Activated CD4-positive, alpha-beta T cell treated with anti-CD3 and anti-CD28 coated beads, Interleukin-2, amount 10 ng/mL, durations not matched to agents 7 days and 5 days (primary cell): ENCODE data around the gene CD320. TPM values are rescaled to one million over a fixed set of nuclear protein-coding genes. Genes with fewer than 3 reads are reported as not detected.
A peak's percentile ranks its signal among the peaks of the same experiment; 100 is the strongest.
"Not testable (repeated sequence)": the region's sequence is repeated elsewhere in the genome, so short reads cannot be mapped to it uniquely, and the experiment has no call there.

Experiments used
- CTCF ChIA-PET: fragments of 350-600 bp; sonication (Branson Sonifier 250); formaldehyde crosslinking; loops from one replicate; lab custom pipeline; 2021; ENCODE audit warnings: antibody characterized with exemption; lab: Charles Lee
- POLR2A ChIA-PET: fragments of 350-600 bp; sonication (Branson Sonifier 250); formaldehyde crosslinking; loops from one replicate; lab custom pipeline; 2021; ENCODE audit warnings: antibody characterized with exemption; lab: Charles Lee
- DNase-seq: peaks from one replicate; pipeline ENCODE4 v3.0.0-alpha.2; 2020
- H3K27ac Mint-ChIP-seq: one replicate; pipeline ENCODE4 v1.8.0; 2021; ENCODE audit warnings: mild to moderate bottlenecking, moderate library complexity, mixed read lengths
- H3K27me3 Mint-ChIP-seq: one replicate; pipeline ENCODE4 v1.8.0; 2021; ENCODE audit warnings: mixed read lengths
- H3K36me3 Mint-ChIP-seq: one replicate; pipeline ENCODE4 v1.8.0; 2021; ENCODE audit warnings: low read depth, mixed read lengths
- H3K4me1 Mint-ChIP-seq: one replicate; pipeline ENCODE4 v1.8.0; 2021; ENCODE audit warnings: mixed read lengths
- H3K4me3 Mint-ChIP-seq: one replicate; pipeline ENCODE4 v1.8.0; 2021; ENCODE audit warnings: mild to moderate bottlenecking, moderate library complexity, mixed read lengths
- H3K9me3 Mint-ChIP-seq: one replicate; pipeline ENCODE4 v1.8.0; 2021; ENCODE audit warnings: mixed read lengths
- total RNA-seq, 2 experiments: library from RNA; stranded (reverse); gene quantifications; one replicate each; pipeline ENCODE4 v1.2.3, GENCODE V29; 2021

The CD320 gene
- total RNA-seq, 2 experiments from 2014 or later: 32.1 to 36.3 TPM

DNA sequence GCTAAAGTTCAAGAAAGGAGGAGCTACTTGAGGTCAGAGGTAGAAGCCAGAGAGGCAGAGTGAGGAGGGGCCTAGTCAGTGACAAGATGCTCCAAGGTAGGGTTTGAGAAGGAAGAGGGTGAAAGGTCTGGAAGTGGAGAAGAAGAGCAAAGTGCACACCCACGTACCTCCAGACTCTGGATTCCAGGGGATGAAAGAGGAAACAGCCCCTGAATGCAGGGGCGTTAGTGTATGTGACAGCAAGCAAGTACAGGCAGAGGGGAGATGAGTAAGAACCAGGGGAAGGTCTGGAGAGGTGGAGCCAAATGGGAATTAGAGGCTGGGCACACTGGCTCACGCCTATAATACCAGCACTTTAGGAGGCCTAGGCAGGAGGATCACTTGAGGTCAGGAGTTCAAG is 21.8 kb upstream of the CD320 start:
- Mint-ChIP-seq H3K36me3 (no peaks in the 10 kb centered on the region), H3K27ac (no peak overlapping the region), H3K9me3 (no peaks in the 10 kb centered on the region), H3K4me1 (no peaks in the 10 kb centered on the region), H3K4me3 (no peak overlapping the region), H3K27me3 (peaks cover 25% of the 10 kb centered on the region)
- ChIA-PET CTCF (no interaction called here), POLR2A (no interaction called here)
- no peak for DNase-seq

DNA sequence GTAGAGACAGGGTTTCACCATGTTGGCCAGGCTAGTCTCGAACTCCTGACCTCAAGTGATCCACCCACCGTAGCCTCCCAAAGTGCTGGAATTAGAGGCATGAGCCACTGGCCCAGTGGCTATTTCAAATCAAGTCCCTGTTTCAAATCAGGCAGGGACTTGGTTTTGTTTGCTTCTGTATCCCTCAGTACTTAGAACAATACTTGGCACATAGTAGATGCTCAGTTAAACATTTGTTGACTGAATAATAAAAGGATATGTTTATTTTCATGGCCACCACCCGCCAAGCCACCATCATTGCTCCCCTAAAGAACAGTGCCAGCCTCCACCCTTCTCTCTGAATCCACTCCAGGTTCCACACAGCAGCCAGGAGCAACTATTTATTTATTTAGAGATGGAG is 17.3 kb upstream of the CD320 start:
- Mint-ChIP-seq H3K27me3 (peaks cover 15% of the 10 kb centered on the region), H3K4me1 (peaks cover 24% of the 10 kb centered on the region), H3K27ac (no peak overlapping the region), H3K36me3 (peaks cover 23% of the 10 kb centered on the region), H3K9me3 (no peaks in the 10 kb centered on the region), H3K4me3 (no peak overlapping the region)
- no peak for DNase-seq
- CTCF ChIA-PET: no interaction called here
- POLR2A ChIA-PET: no interaction called here

GRCh38 chr19:8324186-8325050 is 16.3 kb upstream of the CD320 start:
- H3K36me3 Mint-ChIP-seq: peaks cover 26% of the 10 kb centered on the region
- no peaks in the 10 kb centered on the region for H3K9me3 Mint-ChIP-seq
- peaks cover 10% of the 10 kb centered on the region for H3K27me3 Mint-ChIP-seq
- CTCF ChIA-PET: interaction anchor here (0.6 to 1.4 kb wide), 4 partner anchors 10 to 229 kb away, joined by 3 to 4 read pairs (median 4); no protein-coding TSS in a partner anchor
- peaks cover 34% of the 10 kb centered on the region for H3K4me1 Mint-ChIP-seq
- H3K4me3 Mint-ChIP-seq: no peak overlapping the region
- H3K27ac Mint-ChIP-seq: no peak overlapping the region
- POLR2A ChIA-PET: interaction anchor here (0.7 to 1.0 kb wide), 2 partner anchors 8 to 22 kb away, joined by 3 read pairs; no protein-coding TSS in a partner anchor
- no peak for DNase-seq

GRCh38 chr19:8323781-8324185 is 15.6 kb upstream of the CD320 start:
- CTCF ChIA-PET: interaction anchor here (0.6 to 1.4 kb wide), 4 partner anchors 10 to 229 kb away, joined by 3 to 4 read pairs (median 4); no protein-coding TSS in a partner anchor
- no peak for DNase-seq
- H3K27me3 Mint-ChIP-seq: peaks cover 10% of the 10 kb centered on the region
- peak overlapping the region; percentile 100 for H3K4me3 Mint-ChIP-seq
- H3K9me3 Mint-ChIP-seq: no peaks in the 10 kb centered on the region
- H3K4me1 Mint-ChIP-seq: peaks cover 38% of the 10 kb centered on the region
- POLR2A ChIA-PET: interaction anchor here (0.7 to 1.0 kb wide), 2 partner anchors 9 to 21 kb away, joined by 3 read pairs; no protein-coding TSS in a partner anchor
- peaks cover 26% of the 10 kb centered on the region for H3K36me3 Mint-ChIP-seq
- no peak overlapping the region for H3K27ac Mint-ChIP-seq

- H3K4me1 Mint-ChIP-seq: peaks cover 38% of the 10 kb centered on the region
- H3K36me3 Mint-ChIP-seq: peaks cover 26% of the 10 kb centered on the region
- H3K27ac Mint-ChIP-seq: no peak overlapping the region
- peak overlapping the region; percentile 100 for H3K4me3 Mint-ChIP-seq
- no peaks in the 10 kb centered on the region for H3K9me3 Mint-ChIP-seq
- DNase-seq: no peak
- H3K27me3 Mint-ChIP-seq: peaks cover 4% of the 10 kb centered on the region
- CTCF ChIA-PET: no interaction called here
- POLR2A ChIA-PET: no interaction called here
Measured at GRCh38 chr19:8322638-8322997, 14.5 kb upstream of the CD320 start.

DNA sequence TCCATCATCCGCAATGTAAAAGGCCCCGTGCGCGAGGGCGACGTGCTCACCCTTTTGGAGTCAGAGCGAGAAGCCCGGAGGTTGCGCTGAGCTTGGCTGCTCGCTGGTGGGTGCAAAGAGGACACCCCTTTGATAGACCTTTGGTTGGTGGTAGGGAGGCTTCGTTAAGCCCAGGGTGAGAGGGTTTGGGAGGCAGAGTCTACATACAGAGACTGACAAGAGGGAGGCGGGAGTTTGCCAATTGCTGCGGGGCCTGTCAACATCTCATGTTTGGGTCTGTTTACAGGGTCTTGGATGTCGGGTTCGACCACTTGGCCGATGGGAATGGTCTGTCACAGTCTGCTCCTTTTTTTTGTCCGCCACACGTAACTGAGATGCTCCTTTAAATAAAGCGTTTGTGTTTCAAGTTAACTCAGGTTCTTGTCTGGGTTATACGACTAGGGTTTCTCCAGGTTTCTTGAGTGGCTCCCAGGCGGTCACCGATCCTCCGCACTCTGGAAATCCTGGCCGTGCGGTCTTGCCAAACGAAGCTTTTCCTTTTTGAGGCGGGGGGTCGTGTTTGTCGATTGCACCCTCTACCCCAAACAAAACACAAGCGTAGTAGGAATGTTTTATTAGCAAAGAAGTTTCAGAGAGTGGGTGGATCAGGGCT is 14.0 kb upstream of the CD320 start:
- H3K9me3 Mint-ChIP-seq: no peaks in the 10 kb centered on the region
- ChIA-PET POLR2A (no interaction called here), CTCF (no interaction called here)
- peak overlapping the region; percentile 100 for H3K4me3 Mint-ChIP-seq
- peaks cover 26% of the 10 kb centered on the region for H3K36me3 Mint-ChIP-seq
- H3K27ac Mint-ChIP-seq: peak overlapping the region; percentile 100
- no peak for DNase-seq
- peaks cover 4% of the 10 kb centered on the region for H3K27me3 Mint-ChIP-seq
- peaks cover 39% of the 10 kb centered on the region for H3K4me1 Mint-ChIP-seq

DNA sequence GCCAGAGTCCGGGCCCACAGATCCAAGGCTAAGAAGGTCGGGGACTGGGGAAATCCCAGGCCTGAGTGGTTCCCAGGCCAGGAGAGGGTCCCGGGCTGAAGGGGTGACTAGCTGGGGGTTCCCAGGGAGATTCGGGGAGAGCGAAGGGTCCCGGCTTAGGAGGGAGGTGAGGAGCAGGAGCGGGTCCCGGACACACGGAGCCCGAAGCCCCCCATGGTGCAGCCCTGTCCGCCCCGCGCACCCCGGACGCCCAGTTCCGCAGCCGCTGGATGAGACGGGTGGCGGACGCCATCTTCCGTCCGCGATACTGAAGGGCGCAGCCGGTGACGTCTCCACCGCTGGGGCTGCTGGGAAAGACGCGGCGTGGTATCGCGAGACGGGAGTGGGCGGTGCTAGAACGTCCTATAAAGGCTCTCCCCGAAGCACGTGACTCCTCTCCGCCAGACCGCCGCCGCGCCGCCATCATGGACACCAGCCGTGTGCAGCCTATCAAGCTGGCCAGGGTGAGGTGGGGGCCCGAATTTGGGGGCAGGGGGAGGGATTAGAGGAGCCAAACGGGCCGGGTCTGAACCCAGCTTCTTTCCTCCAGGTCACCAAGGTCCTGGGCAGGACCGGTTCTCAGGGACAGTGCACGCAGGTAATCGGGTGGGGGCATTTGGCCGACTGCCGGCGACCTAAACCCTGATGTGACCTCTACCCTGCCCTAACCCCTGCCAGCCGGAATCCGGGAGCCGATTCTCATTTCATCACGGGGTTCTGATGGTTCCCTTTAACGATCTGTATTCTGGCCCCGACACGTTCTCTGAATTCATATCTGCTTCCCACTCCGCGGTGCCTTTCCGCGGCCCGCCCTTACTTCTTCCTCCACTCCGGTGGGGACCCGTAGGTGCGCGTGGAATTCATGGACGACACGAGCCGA is 13.2 kb upstream of the CD320 start, which contains the start of the genes NDUFA7 and RPS28:
Gene NDUFA7 (minus strand): TSS at position 309 of the 919 bp plus-strand sequence. CDS start 17 bp downstream, at position 292.
Gene RPS28 (plus strand): TSS at position 430 of the 919 bp plus-strand sequence. CDS start 35 bp downstream, at position 465.
- Mint-ChIP-seq H3K4me1 (peaks cover 42% of the 10 kb centered on the region), H3K36me3 (peaks cover 26% of the 10 kb centered on the region), H3K27me3 (no peaks in the 10 kb centered on the region), H3K4me3 (peak within 1 kb of the TSS; percentile 100), H3K27ac (peak within 1 kb of the TSS; percentile 100), H3K9me3 (no peaks in the 10 kb centered on the region)
- peak; percentile 97 for DNase-seq
- POLR2A ChIA-PET: interaction anchor here (0.6 kb wide), 1 partner anchor 69 kb away, joined by 4 read pairs; the partner anchor contains the start of gene RAB11B
- CTCF ChIA-PET: interaction anchor here (0.6 to 1.6 kb wide), 2 partner anchors 15 to 183 kb away, joined by 3 to 4 read pairs; no protein-coding TSS in a partner anchor

GRCh38 chr19:8320564-8321066 is 12.5 kb upstream of the CD320 start:
- peak; percentile 32 for DNase-seq

DNA sequence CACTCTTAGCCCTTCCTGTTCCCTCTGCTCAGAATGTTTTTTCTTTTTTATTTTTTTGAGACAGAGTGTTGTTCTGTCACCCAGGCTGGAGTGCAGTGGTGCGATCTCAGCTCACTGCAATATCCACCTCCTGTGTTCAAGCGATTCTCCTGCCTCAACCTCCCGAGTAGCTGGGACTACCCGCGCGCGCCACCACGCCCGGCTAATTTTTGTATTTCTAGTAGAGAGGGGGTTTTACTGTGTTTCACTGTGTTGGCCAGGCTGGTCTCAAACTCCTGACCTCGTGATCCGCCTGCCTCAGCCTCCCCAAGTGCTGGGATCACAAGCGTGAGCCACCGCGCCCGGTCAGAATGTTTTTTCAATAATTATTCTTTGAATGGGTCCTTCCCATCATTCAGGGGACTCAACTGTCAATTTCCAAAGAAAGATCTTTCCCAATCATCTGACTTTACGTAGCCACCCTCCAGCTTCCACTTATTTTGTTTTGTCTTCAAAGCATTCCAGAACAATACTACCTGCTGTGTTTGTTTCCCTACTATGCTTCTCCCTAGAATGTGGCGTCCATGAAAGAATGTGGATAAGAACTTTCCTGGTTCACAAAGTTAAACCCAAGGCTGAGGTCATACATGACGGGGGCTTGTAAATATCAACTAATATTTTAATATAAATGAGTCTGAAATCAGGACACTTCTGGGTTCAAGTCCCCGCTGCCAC is 11.8 kb upstream of the CD320 start:
- H3K9me3 Mint-ChIP-seq: no peaks in the 10 kb centered on the region

More at GRCh38 chr19:8320564-8321066, 12.5 kb upstream of the CD320 start:
- POLR2A ChIA-PET: interaction anchor here (0.6 kb wide), 1 partner anchor 69 kb away, joined by 4 read pairs; the partner anchor contains the start of gene RAB11B
- Mint-ChIP-seq H3K36me3 (peaks cover 27% of the 10 kb centered on the region), H3K4me1 (peaks cover 42% of the 10 kb centered on the region), H3K4me3 (peak overlapping the region; percentile 100), H3K9me3 (no peaks in the 10 kb centered on the region), H3K27me3 (no peaks in the 10 kb centered on the region), H3K27ac (peak overlapping the region; percentile 100)
- CTCF ChIA-PET: interaction anchor here (1.6 kb wide), 1 partner anchor 15 kb away, joined by 4 read pairs; no protein-coding TSS in a partner anchor

GRCh38 chr19:8318835-8319234 is 10.7 kb upstream of the CD320 start:
- Mint-ChIP-seq H3K27ac (peak overlapping the region; percentile 64), H3K36me3 (peaks cover 31% of the 10 kb centered on the region), H3K4me1 (peaks cover 41% of the 10 kb centered on the region)
- H3K9me3 Mint-ChIP-seq, H3K27me3 Mint-ChIP-seq, DNase-seq, H3K4me3 Mint-ChIP-seq: not testable (repeated sequence)
- ChIA-PET CTCF (interaction anchor here (0.6 to 0.9 kb wide), 4 partner anchors 139 to 375 kb away, joined by 3 to 5 read pairs (median 3); no protein-coding TSS in a partner anchor), POLR2A (interaction anchor here (0.6 kb wide), 1 partner anchor 417 kb away, joined by 6 read pairs; no protein-coding TSS in a partner anchor)

More for the DNA sequence above, 11.8 kb upstream of the CD320 start:
- H3K27ac Mint-ChIP-seq: peak overlapping the region; percentile 100
- H3K36me3 Mint-ChIP-seq: peaks cover 31% of the 10 kb centered on the region
- H3K4me3 Mint-ChIP-seq: peak overlapping the region; percentile 100
- H3K27me3 Mint-ChIP-seq: no peaks in the 10 kb centered on the region
- peaks cover 42% of the 10 kb centered on the region for H3K4me1 Mint-ChIP-seq
- no peak for DNase-seq
- CTCF ChIA-PET: interaction anchor here (0.9 to 1.6 kb wide), 2 partner anchors 14 to 259 kb away, joined by 3 to 4 read pairs; no protein-coding TSS in a partner anchor
- POLR2A ChIA-PET: no interaction called here
